Mesenchymal stem cell (in vitro differentiated cells and primary cell): ENCODE data around the gene EEPD1.
"Not testable (repeated sequence)": the region's sequence is repeated elsewhere in the genome, so short reads cannot be mapped to it uniquely, and the experiment has no call there.

Experiments used
- DNase-seq: peaks from one replicate; pipeline ENCODE4 v3.0.0-alpha.2; 2013
- H2AFZ ChIP-seq: one replicate; pipeline ENCODE4 v1.6.1; 2013; ENCODE audit warnings: low read depth, mild to moderate bottlenecking, control low read depth, inconsistent platforms, low read length, moderate library complexity
- H2AK5ac ChIP-seq: 2 replicates; pipeline ENCODE4 v1.6.1; 2013; ENCODE audit warnings: low read length, moderate library complexity, mild to moderate bottlenecking, inconsistent platforms; ENCODE audit not compliant: severe bottlenecking
- H2BK120ac ChIP-seq: one replicate; pipeline ENCODE4 v1.6.1; 2013; ENCODE audit warnings: low read depth, mild to moderate bottlenecking, inconsistent platforms, low read length, moderate library complexity
- H2BK12ac ChIP-seq, 2 experiments: one replicate each; pipeline ENCODE4 v1.6.1; 2013; ENCODE audit warnings: inconsistent platforms in 2 of 2, low read length in 2 of 2, mild to moderate bottlenecking in 2 of 2, moderate library complexity in 2 of 2, control low read depth in 1 of 2
- H2BK15ac ChIP-seq: one replicate; pipeline ENCODE4 v1.6.1; 2013; ENCODE audit warnings: mild to moderate bottlenecking, low read depth, inconsistent platforms; ENCODE audit not compliant: poor library complexity, severe bottlenecking
- H2BK5ac ChIP-seq: 2 replicates; pipeline ENCODE4 v1.6.1; 2013; ENCODE audit warnings: low read depth, mild to moderate bottlenecking, low read length, control low read depth, inconsistent platforms; ENCODE audit not compliant: poor library complexity, severe bottlenecking
- H3K14ac ChIP-seq, 2 experiments: one replicate each; pipeline ENCODE4 v1.6.1; 2013; ENCODE audit warnings: inconsistent platforms in 2 of 2, low read length in 2 of 2, control low read depth in 1 of 2, mild to moderate bottlenecking in 1 of 2, moderate library complexity in 1 of 2
- H3K18ac ChIP-seq, 2 experiments: one replicate each; pipeline ENCODE4 v1.6.1; 2013; ENCODE audit warnings: inconsistent platforms in 2 of 2, low read length in 2 of 2, control low read depth in 1 of 2, low read depth in 1 of 2, mild to moderate bottlenecking in 1 of 2
- H3K23ac ChIP-seq, 2 experiments: one replicate each; pipeline ENCODE4 v1.6.1; 2013; ENCODE audit warnings: inconsistent platforms in 2 of 2, low read length in 2 of 2, mild to moderate bottlenecking in 2 of 2, moderate library complexity in 2 of 2, control low read depth in 1 of 2
- H3K27ac ChIP-seq: 2 replicates; pipeline ENCODE4 v1.5.1; 2013; ENCODE audit warnings: mild to moderate bottlenecking, moderate library complexity, low read length, control low read depth, inconsistent platforms; ENCODE audit not compliant: poor library complexity, severe bottlenecking
- H3K27me3 ChIP-seq, 2 experiments: 2 replicates each; pipeline versions ENCODE4 v1.6.1 to v1.7.0; 2013; ENCODE audit warnings: low read length in 2 of 2, mild to moderate bottlenecking in 2 of 2, moderate library complexity in 2 of 2, control low read depth in 1 of 2, inconsistent platforms in 1 of 2; ENCODE audit not compliant: control insufficient read depth in 1 of 2, insufficient read depth in 1 of 2
- H3K36me3 ChIP-seq, 2 experiments: 2 replicates each; pipeline versions ENCODE4 v1.6.1 to v1.7.0; 2013; ENCODE audit warnings: low read length in 2 of 2, control low read depth in 1 of 2, inconsistent platforms in 1 of 2, low read depth in 1 of 2, mild to moderate bottlenecking in 1 of 2; ENCODE audit not compliant: insufficient read depth in 2 of 2, control insufficient read depth in 1 of 2
- H3K4ac ChIP-seq, 2 experiments: one replicate each; pipeline ENCODE4 v1.6.1; 2013; ENCODE audit warnings: inconsistent platforms in 2 of 2, low read length in 2 of 2, mild to moderate bottlenecking in 2 of 2, moderate library complexity in 2 of 2, control low read depth in 1 of 2, low read depth in 1 of 2
- H3K4me1 ChIP-seq: 2 replicates; pipeline ENCODE4 v1.6.1; 2013; ENCODE audit warnings: low read depth, low read length, control low read depth; ENCODE audit not compliant: control insufficient read depth, insufficient read depth
- H3K4me2 ChIP-seq: 2 replicates; pipeline ENCODE4 v1.6.1; 2013; ENCODE audit warnings: low read length, mild to moderate bottlenecking, inconsistent platforms; ENCODE audit not compliant: poor library complexity, severe bottlenecking
- H3K4me3 ChIP-seq, 2 experiments: 2 replicates each; pipeline versions ENCODE4 v1.5.1 to v1.7.0; 2013; ENCODE audit warnings: low read length in 2 of 2, mild to moderate bottlenecking in 2 of 2, control low read depth in 1 of 2, low read depth in 1 of 2; ENCODE audit not compliant: insufficient read depth in 1 of 2
- H3K79me1 ChIP-seq: replicated peaks from 2 replicates; pipeline ENCODE4 v1.6.1; 2013; ENCODE audit warnings: mild to moderate bottlenecking, control low read depth, low read length, inconsistent platforms; ENCODE audit not compliant: poor library complexity, severe bottlenecking
- H3K9ac ChIP-seq: 2 replicates; pipeline ENCODE4 v1.7.0; 2013; ENCODE audit warnings: mild to moderate bottlenecking, low read length, moderate library complexity
- H3K9me3 ChIP-seq: 2 replicates; pipeline ENCODE4 v1.7.0; 2013; ENCODE audit warnings: mild to moderate bottlenecking, low read length; ENCODE audit not compliant: control insufficient read depth
- H4K8ac ChIP-seq: one replicate; pipeline ENCODE4 v1.6.1; 2013; ENCODE audit warnings: inconsistent platforms, mild to moderate bottlenecking, low read length, moderate library complexity
- H4K91ac ChIP-seq: one replicate; pipeline ENCODE4 v1.6.1; 2013; ENCODE audit warnings: mild to moderate bottlenecking, low read length, inconsistent platforms
- WGBS: methylation state at CpG from one replicate; pipeline ENCODE4 v1.1.7; 2013; ENCODE audit warnings: mixed read lengths; 5-methylcytosine and 5-hydroxymethylcytosine counted together

EEPD1 gene

GRCh38 chr7:36245684-36246299 is 92.7 kb downstream of the EEPD1 start:
- no peak overlapping the region for H2AK5ac ChIP-seq
- H3K4me3 ChIP-seq = no peak overlapping the region
- no peaks in the 10 kb centered on the region for H3K27me3 ChIP-seq
- no peak overlapping the region for H2BK12ac ChIP-seq
- H3K23ac ChIP-seq = no peak overlapping the region
- no peak overlapping the region for H2AFZ ChIP-seq
- no peaks in the 10 kb centered on the region for H3K4me1 ChIP-seq
- H2BK5ac ChIP-seq = no peak overlapping the region
- no peak overlapping the region for H2BK120ac ChIP-seq
- no peak overlapping the region for H4K91ac ChIP-seq
- no peaks in the 10 kb centered on the region for H3K36me3 ChIP-seq
- no peak overlapping the region for H3K4me2 ChIP-seq
- H3K14ac ChIP-seq = no peak overlapping the region
- no peaks in the 10 kb centered on the region for H3K9me3 ChIP-seq
- 97% methylated on average over 4 of the region's 4 CpGs for WGBS
- no peak overlapping the region for H3K18ac ChIP-seq
- H4K8ac ChIP-seq = no peak overlapping the region
- H3K4ac ChIP-seq = no peak overlapping the region
- no peaks in the 10 kb centered on the region for H3K79me1 ChIP-seq
- H3K9ac ChIP-seq = no peak overlapping the region
- DNase-seq = no peak
- no peak overlapping the region for H2BK15ac ChIP-seq
- no peak overlapping the region for H3K27ac ChIP-seq

- WGBS = 96% methylated on average over 4 of the region's 5 CpGs
- Histone ChIP-seq H4K8ac (no peak overlapping the region), H3K4me2 (no peak overlapping the region), H3K9ac (no peak overlapping the region), H2AFZ (no peak overlapping the region), H3K27me3 (no peaks in the 10 kb centered on the region), H3K14ac (no peak overlapping the region), H4K91ac (no peak overlapping the region), H3K4me1 (no peaks in the 10 kb centered on the region), H2BK120ac (no peak overlapping the region), H3K79me1 (no peaks in the 10 kb centered on the region), H2BK15ac (no peak overlapping the region), H3K36me3 (no peaks in the 10 kb centered on the region), H3K9me3 (peaks cover 8% of the 10 kb centered on the region), H2AK5ac (no peak overlapping the region), H3K4ac (no peak overlapping the region), H3K4me3 (no peak overlapping the region), H3K23ac (no peak overlapping the region), H3K27ac (no peak overlapping the region), H2BK12ac (no peak overlapping the region), H2BK5ac (no peak overlapping the region), H3K18ac (no peak overlapping the region)
- no peak for DNase-seq
These were observed 96.0 kb downstream of the EEPD1 start for GRCh38 chr7:36249091-36249490.

DNA sequence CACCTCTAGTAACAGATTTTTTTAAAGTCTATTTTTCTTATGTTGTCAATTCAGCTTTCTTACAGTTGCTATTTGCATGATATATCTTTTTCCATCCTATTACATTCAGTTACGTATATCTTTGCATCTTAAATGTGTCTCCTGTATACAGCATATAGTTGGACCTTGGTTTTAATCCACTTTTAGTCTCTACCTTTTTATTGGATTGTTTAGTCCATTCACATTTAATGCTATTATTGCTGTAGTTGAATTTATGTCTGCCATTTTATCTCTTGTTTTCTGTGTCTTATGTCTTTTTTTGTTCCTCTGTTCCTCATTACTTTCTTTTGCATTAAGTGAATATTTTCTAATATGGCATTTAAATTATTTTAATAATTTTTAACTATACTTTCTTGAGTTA is 100.6 kb downstream of the EEPD1 start:
- Histone ChIP-seq H2BK5ac (no peak overlapping the region), H3K4ac (no peak overlapping the region), H3K4me2 (no peak overlapping the region), H3K18ac (no peak overlapping the region), H4K8ac (no peak overlapping the region), H3K27me3 (no peaks in the 10 kb centered on the region), H3K9ac (no peak overlapping the region), H3K27ac (no peak overlapping the region), H3K79me1 (no peaks in the 10 kb centered on the region), H3K4me1 (peaks cover 7% of the 10 kb centered on the region), H4K91ac (no peak overlapping the region), H3K36me3 (no peaks in the 10 kb centered on the region), H3K9me3 (peaks cover 8% of the 10 kb centered on the region), H2AFZ (no peak overlapping the region), H2BK120ac (no peak overlapping the region), H2BK15ac (no peak overlapping the region), H2AK5ac (no peak overlapping the region), H2BK12ac (no peak overlapping the region), H3K23ac (no peak overlapping the region), H3K4me3 (no peak overlapping the region), H3K14ac (no peak overlapping the region)
- no peak for DNase-seq
- no CpG with 5 or more reads among the region's 1 CpG for WGBS

DNA sequence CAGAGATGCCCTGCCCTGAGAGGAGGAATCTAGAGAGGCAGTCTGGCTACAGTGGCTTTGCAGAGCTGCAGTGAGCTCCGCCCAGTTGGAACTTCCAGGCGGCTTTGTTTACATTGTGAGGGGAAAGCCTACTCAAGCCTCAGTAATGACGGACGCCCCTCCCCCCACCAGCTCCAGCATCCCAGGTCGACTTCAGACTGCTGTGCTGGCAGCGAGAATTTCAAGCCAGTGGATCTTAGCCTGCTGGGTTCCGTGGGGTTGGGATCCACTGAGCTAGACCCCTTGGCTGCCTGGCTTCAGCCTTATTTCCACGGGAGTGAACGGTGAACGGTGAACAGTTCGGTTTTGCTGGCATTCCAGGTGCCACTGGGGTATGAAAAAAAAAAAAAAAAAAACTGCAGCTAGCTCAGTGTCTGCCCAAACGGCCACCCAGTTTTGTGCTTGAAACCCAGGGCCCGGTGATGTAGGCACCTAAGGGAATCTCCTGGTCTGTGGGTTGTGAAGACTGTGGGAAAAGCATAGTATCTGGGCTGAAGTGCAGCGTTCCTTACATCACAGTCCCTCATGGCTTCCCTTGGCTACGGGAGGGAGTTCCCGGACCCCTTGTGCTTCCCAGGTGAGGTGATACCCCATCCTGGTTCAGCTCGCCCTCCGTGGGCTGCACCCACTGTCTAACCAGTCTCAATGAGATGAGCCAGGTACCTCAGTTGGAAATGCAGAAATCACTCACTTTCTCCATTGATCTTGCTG is 105.6 kb downstream of the EEPD1 start:
- not testable (repeated sequence) for H2BK15ac ChIP-seq, H2BK120ac ChIP-seq, H3K9ac ChIP-seq, H3K9me3 ChIP-seq, H3K36me3 ChIP-seq, H3K14ac ChIP-seq, H2BK5ac ChIP-seq, H3K27me3 ChIP-seq, H3K4me3 ChIP-seq, H3K27ac ChIP-seq, H3K79me1 ChIP-seq, H4K8ac ChIP-seq, H3K23ac ChIP-seq, H2AK5ac ChIP-seq
- H2BK12ac ChIP-seq = peak overlapping the region; percentile 67 to 89
- H2AFZ ChIP-seq = peak overlapping the region; percentile 76
- H4K91ac ChIP-seq = peak overlapping the region; percentile 43
- 42% methylated on average over 15 of the region's 18 CpGs for WGBS
- DNase-seq = peak; percentile 94
- H3K4me2 ChIP-seq = peak overlapping the region; percentile 47
- H3K18ac ChIP-seq = peak overlapping the region; percentile 49 to 90
- H3K4ac ChIP-seq = peak overlapping the region; percentile 32 to 46
- peaks cover 16% of the 10 kb centered on the region for H3K4me1 ChIP-seq
